Lower leg skin (tissue), 3 donors: Measurements from ENCODE around the gene EHMT1.

Source experiments
- POLR2A ChIP-seq, 2 donors: fragments of 450-650 bp; IDR thresholded peaks; one replicate each; pipeline ENCODE4 v1.6.1; 2016 to 2017; ENCODE audit warnings: antibody characterized with exemption in 2 of 2, mild to moderate bottlenecking in 1 of 2, moderate library complexity in 1 of 2
- TF ChIP-seq, protein P1 (sequence below), 3 donors: fragments of 450-650 bp; IDR thresholded peaks; one replicate each; pipeline ENCODE4 v1.5.1; 2016; ENCODE audit warnings: antibody characterized with exemption in 3 of 3, mild to moderate bottlenecking in 3 of 3, moderate library complexity in 2 of 3

DNA sequence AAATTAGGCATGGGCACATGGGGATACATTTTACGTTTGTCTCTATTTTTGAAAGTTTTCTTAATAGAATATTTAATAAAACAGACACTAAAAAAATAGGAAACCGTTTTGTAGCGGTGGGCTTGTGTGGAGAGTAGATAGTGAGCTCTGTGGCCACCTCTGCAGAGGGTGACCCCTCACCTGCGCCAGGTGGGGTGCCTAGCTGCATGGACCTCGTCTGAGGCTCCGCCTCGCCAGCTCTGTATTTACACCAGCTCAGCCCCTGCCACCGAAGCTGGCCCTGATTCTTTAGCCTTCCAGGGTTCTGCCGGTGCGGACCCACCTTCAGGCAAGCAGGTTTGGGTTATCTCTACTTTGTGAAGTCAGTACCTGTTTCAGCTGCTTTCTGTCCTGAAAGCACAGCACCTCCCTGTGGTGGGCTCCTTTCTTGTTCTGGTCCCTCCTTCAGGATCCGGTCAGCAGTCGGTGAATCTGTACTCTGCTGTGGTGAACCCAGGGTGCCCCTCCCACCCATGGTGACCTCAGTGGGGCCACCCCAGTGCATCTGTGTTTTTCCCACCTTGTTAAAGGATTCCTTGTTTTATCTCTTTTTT lies 153.6 kb downstream of the EHMT1 start:
- no peak for TF ChIP-seq POLR2A (IDR thresholded peaks at IDR 0.05)
- TF ChIP-seq, protein P1, sequence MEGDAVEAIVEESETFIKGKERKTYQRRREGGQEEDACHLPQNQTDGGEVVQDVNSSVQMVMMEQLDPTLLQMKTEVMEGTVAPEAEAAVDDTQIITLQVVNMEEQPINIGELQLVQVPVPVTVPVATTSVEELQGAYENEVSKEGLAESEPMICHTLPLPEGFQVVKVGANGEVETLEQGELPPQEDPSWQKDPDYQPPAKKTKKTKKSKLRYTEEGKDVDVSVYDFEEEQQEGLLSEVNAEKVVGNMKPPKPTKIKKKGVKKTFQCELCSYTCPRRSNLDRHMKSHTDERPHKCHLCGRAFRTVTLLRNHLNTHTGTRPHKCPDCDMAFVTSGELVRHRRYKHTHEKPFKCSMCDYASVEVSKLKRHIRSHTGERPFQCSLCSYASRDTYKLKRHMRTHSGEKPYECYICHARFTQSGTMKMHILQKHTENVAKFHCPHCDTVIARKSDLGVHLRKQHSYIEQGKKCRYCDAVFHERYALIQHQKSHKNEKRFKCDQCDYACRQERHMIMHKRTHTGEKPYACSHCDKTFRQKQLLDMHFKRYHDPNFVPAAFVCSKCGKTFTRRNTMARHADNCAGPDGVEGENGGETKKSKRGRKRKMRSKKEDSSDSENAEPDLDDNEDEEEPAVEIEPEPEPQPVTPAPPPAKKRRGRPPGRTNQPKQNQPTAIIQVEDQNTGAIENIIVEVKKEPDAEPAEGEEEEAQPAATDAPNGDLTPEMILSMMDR (IDR thresholded peaks at IDR 0.05) = no peak
